ENCODE data around the gene SORT1. TPM values are rescaled to one million over a fixed set of nuclear protein-coding genes. Genes with fewer than 3 reads are reported as not detected.

SORT1 gene
- polyA plus RNA-seq, 3 donors, result 21.3 to 41.1 (median 35.3) TPM

DNA sequence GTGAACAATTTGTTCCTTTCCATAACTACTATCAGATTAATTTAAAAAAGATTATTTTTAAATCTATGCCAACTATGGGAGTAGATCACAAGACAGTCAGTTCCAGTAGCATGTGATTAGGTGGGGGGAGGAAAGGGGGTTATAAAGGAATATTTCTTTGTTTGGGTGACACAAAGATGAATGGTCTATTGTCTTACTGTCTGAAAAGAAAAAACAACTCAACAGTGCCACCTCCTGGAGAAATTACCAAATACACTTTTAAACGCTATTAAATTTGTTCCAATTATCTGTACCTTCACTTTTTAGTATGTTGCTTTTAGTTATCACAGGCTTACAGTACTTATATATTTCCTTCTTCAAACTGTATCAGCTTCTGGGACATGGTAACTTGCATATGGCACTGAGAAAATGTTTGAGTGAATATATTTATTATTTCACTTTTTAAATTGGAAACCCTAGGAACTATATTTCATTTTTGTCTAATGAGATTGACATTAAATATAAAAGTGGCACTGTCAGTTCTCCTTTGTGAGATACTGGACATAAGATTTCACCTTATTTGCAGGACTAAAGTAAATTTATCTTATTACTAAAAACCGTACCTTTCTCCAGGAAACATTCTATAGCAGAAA is 1.7 kb upstream of the SORT1 start:
- Mint-ChIP-seq H3K27me3 (ENCODE audit: low read depth in 3 of 3) (peaks cover 0 to 8% (median 3%) of the 10 kb centered on the region in 3 donors), H3K36me3 (peaks cover 25 to 35% of the 10 kb centered on the region in 2 donors), H3K4me3 (no peak overlapping the region), H3K27ac (no peak overlapping the region), H3K4me1 (peaks cover 37% of the 10 kb centered on the region), H3K9me3 (peaks cover 0 to 3% (median 0%) of the 10 kb centered on the region in 7 donors)
- Histone ChIP-seq H3K4me1 (ENCODE audit: control insufficient read depth in 1 of 2, insufficient read depth in 2 of 2, low read length in 2 of 2) (peaks cover 30 to 37% of the 10 kb centered on the region in 2 donors), H3K4me2 (replicated peaks; ENCODE audit: extremely low read depth, low read length, poor library complexity, severe bottlenecking) (no peak overlapping the region), H3K27me3 (ENCODE audit: control insufficient read depth in 2 of 2, insufficient read depth in 2 of 2, low read length in 2 of 2) (no peaks in the 10 kb centered on the region), H3K79me2 (ENCODE audit: insufficient read depth, low read length) (peaks cover 41% of the 10 kb centered on the region), H3K4me3 (replicated peaks in 1 of 3; ENCODE audit: low read depth in 2 of 3, low read length in 3 of 3) (no peak overlapping the region), H3K36me3 (replicated peaks in 1 of 2; ENCODE audit: control insufficient read depth in 1 of 2, insufficient read depth in 2 of 2, low read length in 2 of 2) (peaks cover 18 to 46% of the 10 kb centered on the region in 2 donors), H3K27ac (ENCODE audit: low read depth in 1 of 2, low read length in 2 of 2) (no peak overlapping the region), H4K20me1 (ENCODE audit: insufficient read depth, low read length) (peaks cover 7% of the 10 kb centered on the region), H2AFZ (ENCODE audit: insufficient read depth, low read depth, low read length, poor library complexity, severe bottlenecking) (no peak overlapping the region), H3K9me3 (replicated peaks in 1 of 2; ENCODE audit: control insufficient read depth in 1 of 2, insufficient read depth in 1 of 2, low read length in 2 of 2) (no peaks in the 10 kb centered on the region), H3K9ac (ENCODE audit: insufficient read depth, low read length, poor library complexity, severe bottlenecking) (no peak overlapping the region)
- intact Hi-C loops (cut with micrococcal nuclease), result loop anchor here (2.0 to 5.0 kb wide), 3 partner anchors 37 to 137 kb away; no protein-coding TSS in a partner anchor
- TF ChIP-seq, protein P1, sequence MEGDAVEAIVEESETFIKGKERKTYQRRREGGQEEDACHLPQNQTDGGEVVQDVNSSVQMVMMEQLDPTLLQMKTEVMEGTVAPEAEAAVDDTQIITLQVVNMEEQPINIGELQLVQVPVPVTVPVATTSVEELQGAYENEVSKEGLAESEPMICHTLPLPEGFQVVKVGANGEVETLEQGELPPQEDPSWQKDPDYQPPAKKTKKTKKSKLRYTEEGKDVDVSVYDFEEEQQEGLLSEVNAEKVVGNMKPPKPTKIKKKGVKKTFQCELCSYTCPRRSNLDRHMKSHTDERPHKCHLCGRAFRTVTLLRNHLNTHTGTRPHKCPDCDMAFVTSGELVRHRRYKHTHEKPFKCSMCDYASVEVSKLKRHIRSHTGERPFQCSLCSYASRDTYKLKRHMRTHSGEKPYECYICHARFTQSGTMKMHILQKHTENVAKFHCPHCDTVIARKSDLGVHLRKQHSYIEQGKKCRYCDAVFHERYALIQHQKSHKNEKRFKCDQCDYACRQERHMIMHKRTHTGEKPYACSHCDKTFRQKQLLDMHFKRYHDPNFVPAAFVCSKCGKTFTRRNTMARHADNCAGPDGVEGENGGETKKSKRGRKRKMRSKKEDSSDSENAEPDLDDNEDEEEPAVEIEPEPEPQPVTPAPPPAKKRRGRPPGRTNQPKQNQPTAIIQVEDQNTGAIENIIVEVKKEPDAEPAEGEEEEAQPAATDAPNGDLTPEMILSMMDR (IDR thresholded peaks at IDR 0.05), result peak; percentile 73
- DNase-seq, result peak; percentile 38 to 75 (median 53)
- no CpG with 5 or more reads among the region's 2 CpGs for WGBS (ENCODE audit: insufficient coverage)

DNA sequence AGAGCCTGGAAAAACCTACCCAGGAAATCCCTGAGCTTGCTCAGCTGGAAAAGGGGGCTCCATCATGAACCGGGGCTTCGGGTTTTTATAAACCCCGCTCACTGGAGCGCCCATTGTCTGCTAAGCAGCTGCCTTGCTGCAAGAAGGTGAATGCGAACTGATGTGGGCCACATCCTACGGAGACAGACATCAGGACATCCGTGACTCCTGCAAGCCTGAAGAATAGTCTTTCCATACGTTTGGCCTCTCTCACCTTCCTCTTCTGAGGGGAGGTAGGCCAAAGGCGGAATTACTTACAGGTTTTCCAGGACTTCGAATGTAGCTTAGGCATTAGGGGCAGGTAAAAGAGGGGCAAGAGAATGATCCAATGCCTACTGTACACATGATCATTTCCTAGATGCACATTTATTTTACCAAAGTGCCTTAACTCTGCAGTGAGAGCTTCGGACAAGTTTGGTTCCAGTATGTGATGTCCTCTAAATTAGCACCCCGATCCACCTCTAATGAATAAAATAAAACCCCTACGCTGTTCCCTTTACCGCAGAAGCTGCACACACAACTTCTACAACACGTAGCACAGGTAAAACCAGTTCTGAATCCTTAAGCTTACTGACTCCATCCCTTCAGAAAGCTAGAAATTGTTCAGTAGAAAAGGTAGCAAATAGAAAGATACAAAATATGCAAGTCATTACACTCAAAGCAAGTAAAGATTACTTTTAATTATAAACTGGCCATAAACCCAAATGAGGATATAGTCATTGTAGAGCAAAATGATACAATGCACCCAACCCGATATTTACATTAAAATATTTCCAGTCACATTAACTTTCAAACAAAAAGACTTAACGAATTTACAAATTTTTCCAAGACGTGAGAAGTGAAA is 866 bp upstream of the SORT1 start:
- Mint-ChIP-seq H3K36me3 (peaks cover 21 to 29% of the 10 kb centered on the region in 2 donors), H3K4me1 (peaks cover 44% of the 10 kb centered on the region), H3K4me3 (peak overlapping the region; percentile 89 to 94), H3K27me3 (ENCODE audit: low read depth in 3 of 3) (peaks cover 0 to 8% (median 3%) of the 10 kb centered on the region in 3 donors), H3K27ac (peak overlapping the region in 2 of 7 donors; percentile 52 to 73), H3K9me3 (peaks cover 0 to 3% (median 0%) of the 10 kb centered on the region in 7 donors)
- Histone ChIP-seq H3K4me1 (ENCODE audit: control insufficient read depth in 1 of 2, insufficient read depth in 2 of 2, low read length in 2 of 2) (peaks cover 37 to 46% of the 10 kb centered on the region in 2 donors), H4K20me1 (ENCODE audit: insufficient read depth, low read length) (peaks cover 7% of the 10 kb centered on the region), H3K4me2 (replicated peaks; ENCODE audit: extremely low read depth, low read length, poor library complexity, severe bottlenecking) (peak overlapping the region; percentile 81), H3K79me2 (ENCODE audit: insufficient read depth, low read length) (peaks cover 48% of the 10 kb centered on the region), H3K4me3 (replicated peaks in 1 of 3; ENCODE audit: low read depth in 2 of 3, low read length in 3 of 3) (peak overlapping the region; percentile 27 to 83 (median 54)), H3K27me3 (ENCODE audit: control insufficient read depth in 2 of 2, insufficient read depth in 2 of 2, low read length in 2 of 2) (no peaks in the 10 kb centered on the region), H3K9me3 (replicated peaks in 1 of 2; ENCODE audit: control insufficient read depth in 1 of 2, insufficient read depth in 1 of 2, low read length in 2 of 2) (no peaks in the 10 kb centered on the region), H3K9ac (ENCODE audit: insufficient read depth, low read length, poor library complexity, severe bottlenecking) (peak overlapping the region; percentile 62), H2AFZ (ENCODE audit: insufficient read depth, low read depth, low read length, poor library complexity, severe bottlenecking) (peak overlapping the region; percentile 85), H3K27ac (ENCODE audit: low read depth in 1 of 2, low read length in 2 of 2) (no peak overlapping the region), H3K36me3 (replicated peaks in 1 of 2; ENCODE audit: control insufficient read depth in 1 of 2, insufficient read depth in 2 of 2, low read length in 2 of 2) (peaks cover 15 to 37% of the 10 kb centered on the region in 2 donors)
- intact Hi-C loops (cut with micrococcal nuclease), result loop anchor here (2.0 to 5.0 kb wide), 3 partner anchors 36 to 136 kb away; no protein-coding TSS in a partner anchor
- TF ChIP-seq, protein P1 (IDR thresholded peaks at IDR 0.05), result no peak
- 35% methylated on average over 6 of the region's 18 CpGs for WGBS (ENCODE audit: insufficient coverage)
- DNase-seq, result no peak
